Epidermal melanocyte (primary cell): ENCODE measurements around the gene ELFN1.

Experiments used
- DNase-seq: peaks from one replicate; pipeline ENCODE4 v3.0.0; 2011; ENCODE audit warnings: low spot score; ENCODE audit not compliant: insufficient read length

The ELFN1 gene

DNA sequence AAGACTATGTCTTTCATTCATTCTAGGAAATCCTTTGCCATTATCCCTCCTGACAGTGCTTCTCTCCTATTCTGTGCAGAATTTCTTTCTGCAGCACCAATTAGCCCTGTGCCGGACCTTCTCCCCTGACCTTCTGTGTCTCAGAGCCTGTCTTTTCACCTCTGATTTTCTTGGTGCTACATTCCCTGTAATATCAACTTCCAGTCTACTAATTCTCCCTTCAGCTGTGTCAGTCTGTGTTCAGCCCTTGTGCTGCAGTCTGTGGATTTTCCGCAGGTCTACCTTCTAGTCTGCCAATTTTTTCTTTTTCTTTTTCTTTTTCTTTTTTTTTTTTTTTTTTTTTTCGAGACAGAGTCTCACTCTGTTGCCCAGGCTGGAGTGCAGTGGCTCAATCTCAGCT lies 115.8 kb downstream of the ELFN1 start:
- DNase-seq: no peak

GRCh38 chr7:1787241-1787640 lies 117.2 kb downstream of the ELFN1 start:
- DNase-seq: no peak

- no peak for DNase-seq
Measured at GRCh38 chr7:1787681-1788235, 117.7 kb downstream of the ELFN1 start.

DNA sequence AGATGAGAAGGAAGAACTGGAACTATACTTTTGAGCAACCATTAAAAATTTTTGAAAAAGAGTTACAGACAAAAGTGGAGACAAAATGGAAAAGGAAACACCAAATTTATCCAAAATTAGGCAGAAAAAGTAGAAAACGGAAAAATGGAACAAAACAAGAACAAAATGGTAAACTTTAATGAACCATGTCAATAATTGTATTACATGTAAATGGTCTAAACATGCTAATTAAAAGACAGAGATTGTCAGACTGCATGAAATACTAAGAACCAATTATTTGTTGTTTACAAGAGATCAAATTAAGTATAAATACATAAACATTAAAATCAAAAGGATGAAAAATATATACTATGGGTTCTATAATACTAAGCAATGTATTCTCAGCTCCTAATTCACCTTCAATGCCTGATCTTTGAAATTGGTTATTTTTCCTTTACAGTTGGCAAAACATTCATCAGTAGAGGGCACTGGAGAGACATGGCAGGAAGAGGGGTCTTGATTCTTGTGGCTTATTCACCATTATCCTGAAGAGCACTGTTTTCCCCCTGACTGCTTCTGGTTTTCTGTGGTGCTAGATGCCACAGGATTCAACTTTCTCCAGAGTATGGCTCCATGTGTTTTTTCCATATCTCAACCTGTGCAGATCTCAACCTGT lies 124.9 kb downstream of the ELFN1 start:
- no peak for DNase-seq
